Panc1 (cell line): ENCODE data around the gene ZNF568. TPM values are rescaled to one million over a fixed set of nuclear protein-coding genes. Genes with fewer than 3 reads are reported as not detected.

Experiments used
- ATAC-seq: fragments of 200-7000 bp; cut with Tn5 transposase; 2 replicates; pipeline ENCODE4 v1.9.1; 2020; ENCODE audit warnings: mild to moderate bottlenecking, moderate library complexity
- BruUV-seq: library from RNA; stranded (reverse); fragments of 400-500 nt; replicated peaks from 2 replicates; lab custom pipeline; 2021; lab: Mats Ljungman, UMichigan
- CTCF ChIA-PET: fragments of 300-600 bp; sonication (Branson Sonifier 250); formaldehyde crosslinking; loops from one replicate; lab custom pipeline; 2022; ENCODE audit warnings: antibody characterized with exemption; lab: Charles Lee
- POLR2A ChIA-PET: fragments of 300-600 bp; sonication (Branson Sonifier 250); formaldehyde crosslinking; loops from one replicate; lab custom pipeline; 2022; ENCODE audit warnings: antibody characterized with exemption; lab: Charles Lee
- DNase-seq: peaks from one replicate; pipeline ENCODE4 v3.0.0-alpha.2; 2010; ENCODE audit warnings: low read depth, low spot score
- H3K27ac ChIP-seq: 2 replicates; pipeline ENCODE4 v1.5.1; 2011; ENCODE audit warnings: mild to moderate bottlenecking, low read length, inconsistent platforms
- H3K27me3 ChIP-seq: fragments of 200-500 bp; sonication (Bioruptor generic); 2 replicates; pipeline ENCODE4 v1.6.0; 2014; ENCODE audit warnings: low read length, inconsistent platforms; ENCODE audit not compliant: control insufficient read depth, insufficient read depth
- H3K36me3 ChIP-seq: fragments of 200-500 bp; sonication (Bioruptor generic); 2 replicates; pipeline ENCODE4 v1.5.1; 2014; ENCODE audit warnings: inconsistent platforms, mild to moderate bottlenecking, low read length, moderate library complexity; ENCODE audit not compliant: control insufficient read depth, insufficient read depth
- H3K4me1 ChIP-seq: 2 replicates; pipeline ENCODE4 v1.5.1; 2011; ENCODE audit warnings: inconsistent platforms, mild to moderate bottlenecking, low read length, moderate library complexity; ENCODE audit not compliant: control insufficient read depth, insufficient read depth
- H3K4me3 ChIP-seq, 2 experiments: 2 replicates each; pipeline ENCODE4 v1.5.1; 2011 to 2012; ENCODE audit warnings: low read depth in 2 of 2, low read length in 2 of 2, mild to moderate bottlenecking in 2 of 2, inconsistent platforms in 1 of 2, moderate library complexity in 1 of 2
- H3K9me3 ChIP-seq: fragments of 200-500 bp; sonication (Bioruptor generic); 2 replicates; pipeline ENCODE4 v1.5.1; 2014; ENCODE audit warnings: low read depth, mild to moderate bottlenecking, inconsistent platforms, low read length, moderate library complexity; ENCODE audit not compliant: control insufficient read depth, insufficient read depth
- POLR2AphosphoS5 ChIP-seq: IDR thresholded peaks from 2 replicates; pipeline ENCODE4 v1.6.1; 2012; ENCODE audit warnings: mild to moderate bottlenecking, low read depth, low read length, moderate library complexity
- REST ChIP-seq, 2 experiments: IDR thresholded peaks; 2 replicates each; pipeline ENCODE4 v1.6.1; 2011 to 2012; ENCODE audit warnings: low read depth in 2 of 2, control low read depth in 1 of 2, low read length in 1 of 2, mild to moderate bottlenecking in 1 of 2, moderate library complexity in 1 of 2; ENCODE audit not compliant: insufficient read depth in 1 of 2
- SIN3A ChIP-seq: IDR thresholded peaks from 2 replicates; pipeline ENCODE4 v1.6.1; 2012; ENCODE audit warnings: low read depth, mild to moderate bottlenecking, low read length, moderate library complexity, borderline replicate concordance; ENCODE audit not compliant: insufficient read depth
- TCF7L2 ChIP-seq: IDR thresholded peaks from 2 replicates; pipeline ENCODE4 v1.6.1; 2011; ENCODE audit warnings: mild to moderate bottlenecking, low read depth, low read length, inconsistent platforms
- in situ Hi-C: cut with HindIII; loops from 2 replicates; pipeline ENCODE4 v1.10.0; 2016; ENCODE audit warnings: low sequenced_read_pairs, low pct_unique_long_range_greater_than_20kb
- intact Hi-C: fragments of 100-400 bp; cut with micrococcal nuclease; formaldehyde crosslinking; loops from one replicate; pipeline ENCODE4 v1.10.0; 2022; ENCODE audit not compliant: unreplicated experiment
- total RNA-seq: library from RNA; stranded (reverse); gene quantifications from one replicate; pipeline ENCODE4 v1.2.1, GENCODE V29; 2021; ENCODE audit not compliant: unreplicated experiment
- TF ChIP-seq, protein P1 (sequence below): fragments of 450-650 bp; IDR thresholded peaks from 2 replicates; pipeline ENCODE4 v1.5.1; 2017; ENCODE audit warnings: mild to moderate bottlenecking

ZNF568 gene
- total RNA-seq, 1 experiment from 2014 or later, result 19.3 TPM

DNA sequence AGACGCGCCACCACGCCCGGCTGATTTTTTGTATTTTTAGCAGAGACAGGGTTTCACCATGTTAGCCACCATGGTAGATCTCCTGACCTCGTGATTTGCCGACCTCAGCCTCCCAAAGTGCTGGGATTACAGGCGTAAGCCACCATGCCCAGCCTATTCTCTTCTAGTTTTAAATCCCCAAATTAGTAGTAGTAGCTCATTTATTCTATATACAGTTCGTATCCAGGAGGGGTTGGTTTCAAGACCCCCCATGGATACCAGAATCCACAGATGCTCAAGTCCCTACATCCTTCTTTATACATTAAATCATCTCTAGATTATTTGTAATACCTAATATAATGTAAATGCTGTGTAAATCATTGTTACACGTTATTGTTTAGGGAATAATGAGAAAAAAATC is 2.0 kb downstream of the ZNF568 start:
- POLR2A ChIA-PET, result no interaction called here
- intact Hi-C loops (loop anchor here (5.0 kb wide), 1 partner anchor 66 kb away; the partner anchor contains the start of gene ZNF345), in situ Hi-C loops (no loop called here)
- Histone ChIP-seq H3K4me3 (no peak overlapping the region), H3K27me3 (no peaks in the 10 kb centered on the region), H3K27ac (no peak overlapping the region), H3K36me3 (peaks cover 3% of the 10 kb centered on the region; the same call in 1 of the 2 replicates), H3K9me3 (peaks cover 28% of the 10 kb centered on the region; the same call in 1 of the 2 replicates), H3K4me1 (peaks cover 6% of the 10 kb centered on the region; the same call in 1 of the 2 replicates)
- no TSS peak for BruUV-seq
- CTCF ChIA-PET, result no interaction called here
- no peak for ATAC-seq
- no peak for DNase-seq
- TF ChIP-seq POLR2AphosphoS5, result no peak
- TF ChIP-seq REST (IDR thresholded peaks at IDR 0.05; ENCODE audit: insufficient read depth in 1 of 2, low read depth in 2 of 2, low read length in 1 of 2), result no peak
- no peak for TF ChIP-seq TCF7L2
- no peak for TF ChIP-seq SIN3A
- TF ChIP-seq, protein P1, sequence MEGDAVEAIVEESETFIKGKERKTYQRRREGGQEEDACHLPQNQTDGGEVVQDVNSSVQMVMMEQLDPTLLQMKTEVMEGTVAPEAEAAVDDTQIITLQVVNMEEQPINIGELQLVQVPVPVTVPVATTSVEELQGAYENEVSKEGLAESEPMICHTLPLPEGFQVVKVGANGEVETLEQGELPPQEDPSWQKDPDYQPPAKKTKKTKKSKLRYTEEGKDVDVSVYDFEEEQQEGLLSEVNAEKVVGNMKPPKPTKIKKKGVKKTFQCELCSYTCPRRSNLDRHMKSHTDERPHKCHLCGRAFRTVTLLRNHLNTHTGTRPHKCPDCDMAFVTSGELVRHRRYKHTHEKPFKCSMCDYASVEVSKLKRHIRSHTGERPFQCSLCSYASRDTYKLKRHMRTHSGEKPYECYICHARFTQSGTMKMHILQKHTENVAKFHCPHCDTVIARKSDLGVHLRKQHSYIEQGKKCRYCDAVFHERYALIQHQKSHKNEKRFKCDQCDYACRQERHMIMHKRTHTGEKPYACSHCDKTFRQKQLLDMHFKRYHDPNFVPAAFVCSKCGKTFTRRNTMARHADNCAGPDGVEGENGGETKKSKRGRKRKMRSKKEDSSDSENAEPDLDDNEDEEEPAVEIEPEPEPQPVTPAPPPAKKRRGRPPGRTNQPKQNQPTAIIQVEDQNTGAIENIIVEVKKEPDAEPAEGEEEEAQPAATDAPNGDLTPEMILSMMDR, result no peak

DNA sequence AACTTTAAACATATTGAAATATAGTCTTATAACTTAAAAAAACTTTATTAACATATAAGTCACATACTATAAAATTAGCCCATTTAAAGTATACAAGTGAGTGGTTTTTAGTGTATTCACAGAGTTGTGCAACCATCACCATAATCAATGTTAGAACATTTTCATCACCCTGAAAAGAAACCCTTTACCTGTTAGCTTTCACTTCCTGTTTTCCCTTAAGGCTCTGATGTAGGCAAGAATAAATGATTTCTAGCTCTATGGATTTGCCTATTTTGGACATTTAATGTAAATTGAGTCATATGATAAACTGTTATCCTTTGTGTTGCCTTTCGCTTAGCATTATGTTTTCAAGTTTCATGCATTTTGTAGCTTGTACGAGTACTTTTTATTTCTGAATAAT is 15.6 kb downstream of the ZNF568 start:
- ChIA-PET POLR2A (interaction anchor here (0.5 kb wide), 2 partner anchors 30 kb away, joined by 5 to 6 read pairs; no protein-coding TSS in a partner anchor), CTCF (no interaction called here)
- Histone ChIP-seq H3K9me3 (peaks cover 57% of the 10 kb centered on the region; the same call in 1 of the 2 replicates), H3K27me3 (no peaks in the 10 kb centered on the region), H3K4me1 (no peaks in the 10 kb centered on the region), H3K36me3 (no peaks in the 10 kb centered on the region), H3K27ac (no peak overlapping the region), H3K4me3 (no peak overlapping the region)
- in situ Hi-C loops, result no loop called here
- BruUV-seq, result no TSS peak
- no peak for ATAC-seq
- intact Hi-C loops, result no loop called here
- no peak for TF ChIP-seq REST (IDR thresholded peaks at IDR 0.05; ENCODE audit: insufficient read depth in 1 of 2, low read depth in 2 of 2, low read length in 1 of 2)
- TF ChIP-seq TCF7L2, result no peak
- no peak for TF ChIP-seq POLR2AphosphoS5
- TF ChIP-seq, protein P1, result no peak
- TF ChIP-seq SIN3A, result no peak
- DNase-seq, result no peak
